HG03139 (cell line): ENCODE measurements around the gene IQSEC3.
"Not testable (repeated sequence)": the region's sequence is repeated elsewhere in the genome, so short reads cannot be mapped to it uniquely, and the experiment has no call there.

ENCODE experiments used
- ATAC-seq: cut with Tn5 transposase; IDR thresholded peaks from one replicate; pipeline ENCODE4 v1.9.1; 2021; ENCODE audit not compliant: unreplicated experiment

Gene IQSEC3

GRCh38 chr12:177336-177979 is 110.9 kb downstream of the IQSEC3 start:
- no peak for ATAC-seq

- no peak for ATAC-seq
These were observed 111.6 kb downstream of the IQSEC3 start for GRCh38 chr12:177980-178828.

- ATAC-seq: no peak
These were observed 112.2 kb downstream of the IQSEC3 start for GRCh38 chr12:178829-179109.

GRCh38 chr12:179131-179884 is 112.7 kb downstream of the IQSEC3 start:
- ATAC-seq: no peak

- no peak for ATAC-seq
These were observed 113.3 kb downstream of the IQSEC3 start for GRCh38 chr12:179885-180284.

GRCh38 chr12:180445-180844 is 113.9 kb downstream of the IQSEC3 start:
- no peak for ATAC-seq

GRCh38 chr12:181921-182320 is 115.4 kb downstream of the IQSEC3 start:
- ATAC-seq: no peak

GRCh38 chr12:182381-182892 is 115.9 kb downstream of the IQSEC3 start:
- ATAC-seq: no peak

GRCh38 chr12:184811-185575 is 118.4 kb downstream of the IQSEC3 start:
- ATAC-seq: no peak

- ATAC-seq: no peak
These were observed 119.0 kb downstream of the IQSEC3 start for GRCh38 chr12:185576-185955.

- ATAC-seq: no peak
These were observed 119.5 kb downstream of the IQSEC3 start for GRCh38 chr12:186006-186625.

GRCh38 chr12:187986-188909 is 121.7 kb downstream of the IQSEC3 start:
- not testable (repeated sequence) for ATAC-seq

- no peak for ATAC-seq
These were observed 122.5 kb downstream of the IQSEC3 start for GRCh38 chr12:188910-189621.

- no peak for ATAC-seq
These were observed 123.0 kb downstream of the IQSEC3 start for GRCh38 chr12:189622-189962.

GRCh38 chr12:190881-191280 is 124.3 kb downstream of the IQSEC3 start:
- no peak for ATAC-seq

GRCh38 chr12:191541-191940 is 125.0 kb downstream of the IQSEC3 start:
- ATAC-seq: no peak

GRCh38 chr12:193261-193660 is 126.7 kb downstream of the IQSEC3 start:
- no peak for ATAC-seq

- ATAC-seq: no peak
These were observed 127.7 kb downstream of the IQSEC3 start for GRCh38 chr12:194276-194675.

- no peak for ATAC-seq
These were observed 128.6 kb downstream of the IQSEC3 start for GRCh38 chr12:195156-195555.
